Prostate gland (tissue), 2 donors: ENCODE data around the gene SRSF3. TPM values are rescaled to one million over a fixed set of nuclear protein-coding genes. Genes with fewer than 3 reads are reported as not detected.
"Not testable (repeated sequence)": the region's sequence is repeated elsewhere in the genome, so short reads cannot be mapped to it uniquely, and the experiment has no call there.

Experiments
- DNase-seq: peaks from one replicate; pipeline ENCODE4 v3.0.0-alpha.2; 2019; ENCODE audit warnings: low spot score
- H3K27ac ChIP-seq, 2 donors: fragments of 200-600 bp; sonication (generic); 2 replicates each; pipeline ENCODE4 v1.5.1; 2017 to 2019
- H3K27me3 ChIP-seq: fragments of 200-600 bp; sonication (generic); replicated peaks from 2 replicates; pipeline ENCODE4 v1.5.1; 2019; ENCODE audit not compliant: insufficient read depth
- H3K36me3 ChIP-seq, 2 donors: fragments of 200-600 bp; sonication (generic); 1 replicate in 1 of 2; 2 replicates in 1 of 2; pipeline versions ENCODE4 v1.5.1 to v1.8.1; 2017 to 2019
- H3K4me1 ChIP-seq: fragments of 200-600 bp; sonication (generic); replicated peaks from 2 replicates; pipeline ENCODE4 v1.5.1; 2019
- H3K4me3 ChIP-seq, 2 donors: fragments of 200-600 bp; sonication (generic); 2 replicates each; pipeline ENCODE4 v1.5.1; 2017 to 2019
- H3K9me3 ChIP-seq: fragments of 200-600 bp; sonication (generic); 2 replicates; pipeline ENCODE4 v1.5.1; 2017
- CTCF ChIP-seq, 4 experiments: fragments of 200-600 bp in 2 of 4; fragments of 450-650 bp in 2 of 4; sonication (generic) in 2 of 4; IDR thresholded peaks; 1 replicate in 3 of 4; 2 replicates in 1 of 4; pipeline ENCODE4 v1.5.1; 2016 to 2019; ENCODE audit warnings: antibody characterized with exemption in 4 of 4, mild to moderate bottlenecking in 2 of 4, moderate library complexity in 2 of 4
- POLR2A ChIP-seq: fragments of 450-650 bp; IDR thresholded peaks from one replicate; pipeline ENCODE4 v1.6.1; 2016; ENCODE audit warnings: antibody characterized with exemption, mild to moderate bottlenecking
- POLR2AphosphoS5 ChIP-seq: sonication (generic); formaldehyde crosslinking; IDR thresholded peaks from one replicate; pipeline ENCODE4 v1.6.1; 2017; ENCODE audit warnings: antibody characterized with exemption
- WGBS: methylation state at CpG from one replicate; pipeline ENCODE4 v1.1.5; 2018; 5-methylcytosine and 5-hydroxymethylcytosine counted together
- intact Hi-C: fragments of 100-400 bp; cut with DNase I; formaldehyde crosslinking; loops from one replicate; pipeline ENCODE4 v1.14.2; 2022
- total RNA-seq, 2 donors: library from RNA; depleted of rRNA; stranded (reverse); fragments of >200 nt; gene quantifications; one replicate each; pipeline ENCODE4 v1.1.0, GENCODE V29; 2016

Gene SRSF3
- total RNA-seq, 2 donors from 2014 or later: 111 to 153 TPM

DNA sequence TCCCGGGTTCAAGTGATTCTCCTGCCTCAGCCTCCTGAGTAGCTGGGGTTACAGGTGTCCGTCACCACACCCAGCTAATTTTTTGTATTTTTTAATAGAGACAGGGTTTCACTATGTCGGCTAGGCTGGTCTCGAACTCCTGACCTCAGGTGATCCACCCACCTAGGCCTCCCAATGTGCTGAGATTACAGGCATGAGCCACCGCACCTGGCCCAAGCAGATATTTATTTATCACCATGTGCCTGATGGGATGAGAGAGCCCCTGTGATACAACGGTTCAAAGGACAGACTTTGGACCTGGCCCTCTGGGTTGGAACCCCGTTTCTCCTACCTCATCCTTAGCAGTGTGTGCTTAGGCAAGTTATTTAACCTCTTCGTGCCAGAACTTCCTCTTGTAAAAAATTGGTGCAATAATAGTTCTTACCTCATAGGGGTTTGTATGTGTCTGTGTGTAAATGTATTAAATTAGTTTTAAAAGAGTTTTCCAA, 27.7 kb upstream of the SRSF3 start:
- Histone ChIP-seq H3K9me3 (no peaks in the 10 kb centered on the region), H3K27ac (no peak overlapping the region), H3K4me1 (no peaks in the 10 kb centered on the region), H3K4me3 (no peak overlapping the region), H3K27me3 (no peaks in the 10 kb centered on the region), H3K36me3 (no peaks in the 10 kb centered on the region)
- no peak for DNase-seq
- intact Hi-C loops: no loop called here
- TF ChIP-seq POLR2AphosphoS5 (no peak), POLR2A (no peak), CTCF (IDR thresholded peaks at IDR 0.05) (no peak)
- 79% methylated on average over 8 of the region's 8 CpGs for WGBS

GRCh38 chr6:36570264-36570663, 23.9 kb upstream of the SRSF3 start:
- Histone ChIP-seq H3K36me3 (no peaks in the 10 kb centered on the region), H3K4me3 (no peak overlapping the region), H3K27ac (no peak overlapping the region), H3K9me3 (no peaks in the 10 kb centered on the region), H3K4me1 (no peaks in the 10 kb centered on the region), H3K27me3 (no peaks in the 10 kb centered on the region)
- TF ChIP-seq POLR2A (no peak), POLR2AphosphoS5 (no peak), CTCF (IDR thresholded peaks at IDR 0.05) (no peak)
- intact Hi-C loops: no loop called here
- no peak for DNase-seq
- WGBS: 95% methylated on average over 2 of the region's 2 CpGs

GRCh38 chr6:36571122-36572043, 22.8 kb upstream of the SRSF3 start:
- TF ChIP-seq POLR2A (no peak), CTCF (IDR thresholded peaks at IDR 0.05) (no peak), POLR2AphosphoS5 (no peak)
- H3K4me3 ChIP-seq: no peak overlapping the region
- WGBS: 96% methylated on average over 4 of the region's 4 CpGs
- no peak for DNase-seq
- no peaks in the 10 kb centered on the region for H3K27me3 ChIP-seq
- intact Hi-C loops: no loop called here
- no peaks in the 10 kb centered on the region for H3K9me3 ChIP-seq
- no peaks in the 10 kb centered on the region for H3K36me3 ChIP-seq
- no peaks in the 10 kb centered on the region for H3K4me1 ChIP-seq
- H3K27ac ChIP-seq: no peak overlapping the region

DNA sequence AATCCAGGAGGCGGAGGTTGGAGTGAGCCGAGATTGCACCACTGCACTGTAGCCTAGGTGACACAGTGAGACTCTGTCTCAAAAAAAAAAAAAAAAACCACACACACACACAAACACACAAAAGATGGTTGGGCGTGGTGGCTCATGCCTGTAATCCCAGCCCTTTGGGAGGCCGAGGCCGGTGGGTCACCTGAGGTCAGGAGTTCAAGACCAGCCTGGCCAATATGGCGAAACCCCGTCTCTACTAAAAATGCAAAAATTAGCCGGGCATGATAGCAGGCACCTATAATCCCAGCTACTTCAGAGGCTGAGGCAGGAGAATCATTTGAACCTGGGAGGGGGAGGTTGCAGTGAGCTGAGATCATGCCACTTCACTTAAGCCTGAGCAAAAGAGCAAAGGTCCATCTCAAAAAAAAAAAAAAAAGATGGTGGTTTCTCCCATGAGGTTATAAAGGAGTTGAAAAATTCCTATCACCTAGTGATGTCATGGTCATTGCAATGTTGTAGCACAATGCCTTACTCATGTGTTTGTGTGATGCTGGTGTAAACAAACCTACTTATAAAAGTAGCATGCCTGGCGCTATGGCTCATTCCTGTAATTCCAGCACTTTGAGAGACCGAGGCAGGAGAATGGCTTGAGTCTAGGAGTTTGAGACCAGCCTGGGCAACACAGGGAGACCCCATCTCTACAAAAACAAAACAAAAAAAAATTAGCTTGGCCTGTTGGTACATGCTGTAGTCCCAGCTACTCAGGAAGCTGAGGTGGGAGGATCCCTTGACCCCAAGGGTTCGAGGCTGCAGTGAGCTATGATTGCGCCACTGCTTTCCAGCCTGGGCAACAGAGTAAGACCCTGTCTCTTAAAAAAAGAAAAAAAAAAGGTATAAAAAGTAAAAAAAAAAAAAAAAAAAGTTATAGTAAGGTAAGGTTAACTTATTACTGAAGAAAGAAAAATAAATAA, 21.5 kb upstream of the SRSF3 start:
- H3K27ac ChIP-seq, H3K36me3 ChIP-seq, intact Hi-C loops, H3K4me1 ChIP-seq, H3K9me3 ChIP-seq, DNase-seq, H3K4me3 ChIP-seq, H3K27me3 ChIP-seq: not testable (repeated sequence)
- WGBS: 92% methylated on average over 12 of the region's 12 CpGs

DNA sequence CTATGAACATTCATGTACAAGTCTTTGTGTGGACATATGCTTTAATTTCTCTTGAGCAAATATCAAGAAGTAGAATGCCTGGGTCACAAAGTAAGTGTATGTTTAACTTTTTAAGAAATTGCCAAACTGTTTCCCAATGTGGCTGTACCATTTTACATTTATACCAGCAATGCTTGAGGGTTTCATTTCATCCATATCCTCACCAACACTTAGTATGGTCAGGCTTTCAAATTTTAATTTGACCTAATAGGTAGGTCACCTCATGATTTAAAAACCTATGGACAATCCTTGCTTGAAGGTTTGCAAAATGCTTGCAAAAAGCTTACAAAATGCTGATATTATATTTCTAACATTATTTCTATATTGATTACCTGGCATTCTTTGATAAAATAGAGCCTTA, 19.5 kb upstream of the SRSF3 start:
- Histone ChIP-seq H3K4me1 (no peaks in the 10 kb centered on the region), H3K9me3 (no peaks in the 10 kb centered on the region), H3K27me3 (no peaks in the 10 kb centered on the region), H3K36me3 (no peaks in the 10 kb centered on the region), H3K27ac (no peak overlapping the region), H3K4me3 (no peak overlapping the region)
- no peak for DNase-seq
- TF ChIP-seq POLR2A: no peak
- no peak for TF ChIP-seq POLR2AphosphoS5
- no peak for TF ChIP-seq CTCF (IDR thresholded peaks at IDR 0.05)
- intact Hi-C loops: no loop called here
